Neural cell (in vitro differentiated cells): ENCODE measurements around the gene OTOL1. TPM values are rescaled to one million over a fixed set of nuclear protein-coding genes. Genes with fewer than 3 reads are reported as not detected.
A peak's percentile ranks its signal among the peaks of the same experiment; 100 is the strongest.

Experiments
- H2AFZ ChIP-seq: fragments of 200-600, 300-800 bp; sonication (generic), shearing (Covaris generic); 2 replicates; pipeline ENCODE4 v1.6.0; 2014; ENCODE audit warnings: low read depth, mild to moderate bottlenecking, antibody characterized with exemption, low read length, moderate library complexity
- H3F3A ChIP-seq: fragments of 200-600 bp; shearing (Covaris generic); 2 replicates; pipeline ENCODE4 v1.6.1; 2016; ENCODE audit warnings: mild to moderate bottlenecking, moderate library complexity, mixed read lengths, antibody characterized with exemption, low read length; ENCODE audit not compliant: insufficient read depth, poor library complexity, severe bottlenecking
- H3K27ac ChIP-seq: fragments of 200-600, 300-800 bp; sonication (generic), shearing (Covaris generic); 2 replicates; pipeline ENCODE4 v1.5.1; 2014; ENCODE audit warnings: mild to moderate bottlenecking, low read length, moderate library complexity
- H3K27me3 ChIP-seq: fragments of 300-800, 200-600 bp; sonication (generic), shearing (Covaris generic); 2 replicates; pipeline ENCODE4 v1.6.0; 2014; ENCODE audit warnings: mild to moderate bottlenecking, low read depth, low read length, moderate library complexity; ENCODE audit not compliant: insufficient read depth
- H3K36me3 ChIP-seq: fragments of 300-800, 200-600 bp; sonication (generic), shearing (Covaris generic); 2 replicates; pipeline ENCODE4 v1.5.1; 2014; ENCODE audit warnings: mild to moderate bottlenecking, antibody characterized with exemption, low read length, moderate library complexity; ENCODE audit not compliant: insufficient read depth
- H3K4me2 ChIP-seq: fragments of 300-800, 200-600 bp; sonication (generic), shearing (Covaris generic); 2 replicates; pipeline ENCODE4 v1.6.0; 2014; ENCODE audit warnings: mild to moderate bottlenecking, low read length
- H3K4me3 ChIP-seq: fragments of 300-800, 200-600 bp; sonication (generic), shearing (Covaris generic); 2 replicates; pipeline ENCODE4 v1.5.1; 2014; ENCODE audit warnings: mild to moderate bottlenecking, low read length, moderate library complexity
- H3K79me2 ChIP-seq: fragments of 200-600 bp; shearing (Covaris generic); replicated peaks from 2 replicates; pipeline ENCODE4 v1.6.0; 2014; ENCODE audit warnings: mild to moderate bottlenecking, low read length, moderate library complexity; ENCODE audit not compliant: insufficient read depth
- H3K9ac ChIP-seq: fragments of 300-800, 200-600 bp; sonication (generic), shearing (Covaris generic); 2 replicates; pipeline ENCODE4 v1.6.1; 2016; ENCODE audit warnings: mild to moderate bottlenecking, low read length, mixed read lengths
- H3K9me2 ChIP-seq: fragments of 200-600 bp; shearing (Covaris generic); 2 replicates; pipeline ENCODE4 v1.6.1; 2016; ENCODE audit warnings: mild to moderate bottlenecking, low read length, mixed read lengths; ENCODE audit not compliant: insufficient read depth
- H3K9me3 ChIP-seq: fragments of 200-600, 300-800 bp; sonication (generic), shearing (Covaris generic); 2 replicates; pipeline ENCODE4 v1.6.1; 2016; ENCODE audit warnings: mild to moderate bottlenecking, mixed run types, low read length, moderate library complexity, mixed read lengths
- H4K20me1 ChIP-seq: fragments of 200-600 bp; shearing (Covaris generic); 2 replicates; pipeline ENCODE4 v1.6.1; 2016; ENCODE audit warnings: mild to moderate bottlenecking, mixed run types; ENCODE audit not compliant: insufficient read depth
- EP300 ChIP-seq: fragments of 450-650 bp; conservative IDR thresholded peaks from 2 replicates; pipeline ENCODE4 v1.6.1; 2014; ENCODE audit warnings: antibody characterized with exemption, mild to moderate bottlenecking, moderate library complexity; ENCODE audit not compliant: poor library complexity, severe bottlenecking
- EZH2 ChIP-seq: fragments of 200-600, 300-800 bp; shearing (Covaris generic), sonication (generic); IDR thresholded peaks from 2 replicates; pipeline ENCODE4 v1.6.1; 2014; ENCODE audit warnings: antibody characterized with exemption, low read length, borderline replicate concordance, mild to moderate bottlenecking; ENCODE audit not compliant: insufficient read depth, poor library complexity, severe bottlenecking
- MXI1 ChIP-seq: fragments of 450-650 bp; conservative IDR thresholded peaks from 2 replicates; pipeline ENCODE4 v1.6.1; 2014; ENCODE audit warnings: antibody characterized with exemption, mild to moderate bottlenecking; ENCODE audit not compliant: poor library complexity, severe bottlenecking
- POLR2AphosphoS5 ChIP-seq: IDR thresholded peaks from 2 replicates; pipeline ENCODE4 v1.6.1; 2012
- RAD21 ChIP-seq: fragments of 450-650 bp; conservative IDR thresholded peaks from 2 replicates; pipeline ENCODE4 v1.6.1; 2014; ENCODE audit warnings: antibody characterized with exemption, mild to moderate bottlenecking, moderate library complexity
- SMC3 ChIP-seq: fragments of 450-650 bp; conservative IDR thresholded peaks from 2 replicates; pipeline ENCODE4 v1.6.1; 2014; ENCODE audit warnings: antibody characterized with exemption, mild to moderate bottlenecking, moderate library complexity; ENCODE audit not compliant: poor library complexity
- TAF1 ChIP-seq: IDR thresholded peaks from 2 replicates; pipeline ENCODE4 v1.6.1; 2012; ENCODE audit warnings: low read depth
- polyA plus RNA-seq: library from polyadenylated mRNA; depleted of rRNA; stranded (reverse); fragments of >200 nt; gene quantifications from 2 replicates; pipeline ENCODE4 v1.2.3, GENCODE V29; 2014
- TF ChIP-seq, protein P1 (sequence below): IDR thresholded peaks from 2 replicates; pipeline ENCODE4 v1.6.1; 2012; ENCODE audit warnings: borderline replicate concordance
- TF ChIP-seq, protein P2 (sequence below): fragments of 450-650 bp; IDR thresholded peaks from 2 replicates; pipeline ENCODE4 v1.5.1; 2014; ENCODE audit warnings: antibody characterized with exemption, mild to moderate bottlenecking, moderate library complexity; ENCODE audit not compliant: poor library complexity, severe bottlenecking

Gene OTOL1
- polyA plus RNA-seq, 1 donor from 2014 or later = not detected

DNA sequence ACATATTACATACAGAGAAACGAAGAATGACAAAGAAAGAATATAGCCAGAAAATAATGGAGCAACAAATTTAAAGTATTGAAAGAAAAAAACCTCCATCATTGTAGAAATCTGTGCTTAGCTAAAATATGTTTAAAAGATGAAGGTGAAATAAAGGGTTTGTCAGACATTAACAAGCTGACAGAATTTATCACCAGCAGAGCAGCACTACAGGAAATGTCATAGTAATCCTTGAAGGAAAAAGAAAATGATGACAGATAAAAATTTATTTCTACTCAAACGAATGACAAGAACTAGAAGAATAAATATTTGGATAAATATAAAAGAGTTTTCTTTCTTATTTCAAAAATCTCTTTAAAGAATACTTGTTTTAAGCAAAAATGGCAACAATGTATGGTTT is 40.6 kb upstream of the OTOL1 start:
- Histone ChIP-seq H3K4me3 (no peak overlapping the region), H3F3A (peaks cover 3% of the 10 kb centered on the region), H3K9ac (no peak overlapping the region), H4K20me1 (no peaks in the 10 kb centered on the region), H3K36me3 (no peaks in the 10 kb centered on the region), H3K27me3 (peaks cover 2% of the 10 kb centered on the region), H3K27ac (peak overlapping the region; percentile 75), H3K9me2 (no peaks in the 10 kb centered on the region), H3K9me3 (no peaks in the 10 kb centered on the region), H3K4me2 (no peak overlapping the region), H3K79me2 (no peaks in the 10 kb centered on the region), H2AFZ (no peak overlapping the region)
- TF ChIP-seq RAD21 = no peak
- no peak for TF ChIP-seq MXI1
- TF ChIP-seq TAF1 = no peak
- no peak for TF ChIP-seq EZH2
- peak; percentile 98 for TF ChIP-seq EP300
- TF ChIP-seq POLR2AphosphoS5 = peak; percentile 84
- TF ChIP-seq SMC3 = no peak
- TF ChIP-seq, protein P1, sequence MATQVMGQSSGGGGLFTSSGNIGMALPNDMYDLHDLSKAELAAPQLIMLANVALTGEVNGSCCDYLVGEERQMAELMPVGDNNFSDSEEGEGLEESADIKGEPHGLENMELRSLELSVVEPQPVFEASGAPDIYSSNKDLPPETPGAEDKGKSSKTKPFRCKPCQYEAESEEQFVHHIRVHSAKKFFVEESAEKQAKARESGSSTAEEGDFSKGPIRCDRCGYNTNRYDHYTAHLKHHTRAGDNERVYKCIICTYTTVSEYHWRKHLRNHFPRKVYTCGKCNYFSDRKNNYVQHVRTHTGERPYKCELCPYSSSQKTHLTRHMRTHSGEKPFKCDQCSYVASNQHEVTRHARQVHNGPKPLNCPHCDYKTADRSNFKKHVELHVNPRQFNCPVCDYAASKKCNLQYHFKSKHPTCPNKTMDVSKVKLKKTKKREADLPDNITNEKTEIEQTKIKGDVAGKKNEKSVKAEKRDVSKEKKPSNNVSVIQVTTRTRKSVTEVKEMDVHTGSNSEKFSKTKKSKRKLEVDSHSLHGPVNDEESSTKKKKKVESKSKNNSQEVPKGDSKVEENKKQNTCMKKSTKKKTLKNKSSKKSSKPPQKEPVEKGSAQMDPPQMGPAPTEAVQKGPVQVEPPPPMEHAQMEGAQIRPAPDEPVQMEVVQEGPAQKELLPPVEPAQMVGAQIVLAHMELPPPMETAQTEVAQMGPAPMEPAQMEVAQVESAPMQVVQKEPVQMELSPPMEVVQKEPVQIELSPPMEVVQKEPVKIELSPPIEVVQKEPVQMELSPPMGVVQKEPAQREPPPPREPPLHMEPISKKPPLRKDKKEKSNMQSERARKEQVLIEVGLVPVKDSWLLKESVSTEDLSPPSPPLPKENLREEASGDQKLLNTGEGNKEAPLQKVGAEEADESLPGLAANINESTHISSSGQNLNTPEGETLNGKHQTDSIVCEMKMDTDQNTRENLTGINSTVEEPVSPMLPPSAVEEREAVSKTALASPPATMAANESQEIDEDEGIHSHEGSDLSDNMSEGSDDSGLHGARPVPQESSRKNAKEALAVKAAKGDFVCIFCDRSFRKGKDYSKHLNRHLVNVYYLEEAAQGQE = peak; percentile 35
- TF ChIP-seq, protein P2, sequence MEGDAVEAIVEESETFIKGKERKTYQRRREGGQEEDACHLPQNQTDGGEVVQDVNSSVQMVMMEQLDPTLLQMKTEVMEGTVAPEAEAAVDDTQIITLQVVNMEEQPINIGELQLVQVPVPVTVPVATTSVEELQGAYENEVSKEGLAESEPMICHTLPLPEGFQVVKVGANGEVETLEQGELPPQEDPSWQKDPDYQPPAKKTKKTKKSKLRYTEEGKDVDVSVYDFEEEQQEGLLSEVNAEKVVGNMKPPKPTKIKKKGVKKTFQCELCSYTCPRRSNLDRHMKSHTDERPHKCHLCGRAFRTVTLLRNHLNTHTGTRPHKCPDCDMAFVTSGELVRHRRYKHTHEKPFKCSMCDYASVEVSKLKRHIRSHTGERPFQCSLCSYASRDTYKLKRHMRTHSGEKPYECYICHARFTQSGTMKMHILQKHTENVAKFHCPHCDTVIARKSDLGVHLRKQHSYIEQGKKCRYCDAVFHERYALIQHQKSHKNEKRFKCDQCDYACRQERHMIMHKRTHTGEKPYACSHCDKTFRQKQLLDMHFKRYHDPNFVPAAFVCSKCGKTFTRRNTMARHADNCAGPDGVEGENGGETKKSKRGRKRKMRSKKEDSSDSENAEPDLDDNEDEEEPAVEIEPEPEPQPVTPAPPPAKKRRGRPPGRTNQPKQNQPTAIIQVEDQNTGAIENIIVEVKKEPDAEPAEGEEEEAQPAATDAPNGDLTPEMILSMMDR = no peak

DNA sequence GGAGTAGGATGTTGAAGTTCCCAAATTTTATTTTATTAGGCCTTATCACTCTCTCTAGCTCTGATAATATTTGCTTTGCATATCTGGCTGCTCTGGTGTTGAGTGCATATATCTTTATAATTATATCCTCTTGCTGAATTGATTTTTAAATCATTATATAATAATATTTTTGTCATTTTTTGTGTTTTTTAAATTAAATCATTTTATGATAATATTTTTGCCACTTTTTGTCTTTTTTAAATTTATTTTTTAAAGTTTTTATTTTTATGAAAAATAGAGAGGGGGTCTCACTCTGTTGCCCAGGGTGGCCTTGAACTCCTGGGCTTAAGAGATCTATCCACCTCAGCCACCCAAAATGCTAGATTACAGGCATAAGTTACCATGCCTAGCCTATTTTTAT is 34.5 kb upstream of the OTOL1 start:
- H3K4me3 ChIP-seq = no peak overlapping the region
- H3K27me3 ChIP-seq = no peaks in the 10 kb centered on the region
- no peak overlapping the region for H3K4me2 ChIP-seq
- H3K9me2 ChIP-seq = no peaks in the 10 kb centered on the region
- H3K36me3 ChIP-seq = no peaks in the 10 kb centered on the region
- H3F3A ChIP-seq = peaks cover under 1% of the 10 kb centered on the region
- H3K9me3 ChIP-seq = no peaks in the 10 kb centered on the region
- no peak overlapping the region for H3K27ac ChIP-seq
- H2AFZ ChIP-seq = no peak overlapping the region
- no peaks in the 10 kb centered on the region for H3K79me2 ChIP-seq
- H4K20me1 ChIP-seq = no peaks in the 10 kb centered on the region
- TF ChIP-seq EP300 = no peak
- TF ChIP-seq MXI1 = no peak
- no peak for TF ChIP-seq TAF1
- TF ChIP-seq POLR2AphosphoS5 = no peak
- TF ChIP-seq SMC3 = no peak
- TF ChIP-seq, protein P2 = no peak
- no peak for TF ChIP-seq RAD21
- no peak overlapping the region for H3K9ac ChIP-seq
